IPS-20b (cell line): ENCODE measurements around the gene CDC25B.

Experiments
- H3K27ac ChIP-seq: one replicate; pipeline ENCODE4 v1.5.1; 2013; ENCODE audit warnings: low read length
- H3K27me3 ChIP-seq: 2 replicates; pipeline ENCODE4 v1.6.1; 2013; ENCODE audit warnings: mild to moderate bottlenecking, low read length, inconsistent platforms; ENCODE audit not compliant: insufficient read depth
- H3K36me3 ChIP-seq: 2 replicates; pipeline ENCODE4 v1.6.1; 2013; ENCODE audit warnings: low read depth, mild to moderate bottlenecking, inconsistent platforms, low read length, moderate library complexity; ENCODE audit not compliant: insufficient read depth
- H3K4me1 ChIP-seq: 2 replicates; pipeline ENCODE4 v1.6.1; 2013; ENCODE audit warnings: mild to moderate bottlenecking, control low read depth, inconsistent platforms, low read length, moderate library complexity; ENCODE audit not compliant: insufficient read depth
- H3K4me3 ChIP-seq: 2 replicates; pipeline ENCODE4 v1.5.1; 2013; ENCODE audit warnings: mild to moderate bottlenecking, low read length, inconsistent platforms
- H3K9ac ChIP-seq: 2 replicates; pipeline ENCODE4 v1.6.1; 2013; ENCODE audit warnings: low read depth, mild to moderate bottlenecking, inconsistent platforms, low read length, moderate library complexity
- H3K9me3 ChIP-seq: 2 replicates; pipeline ENCODE4 v1.6.1; 2013; ENCODE audit warnings: mild to moderate bottlenecking, low read depth, low read length, inconsistent platforms; ENCODE audit not compliant: insufficient read depth

Gene CDC25B

DNA sequence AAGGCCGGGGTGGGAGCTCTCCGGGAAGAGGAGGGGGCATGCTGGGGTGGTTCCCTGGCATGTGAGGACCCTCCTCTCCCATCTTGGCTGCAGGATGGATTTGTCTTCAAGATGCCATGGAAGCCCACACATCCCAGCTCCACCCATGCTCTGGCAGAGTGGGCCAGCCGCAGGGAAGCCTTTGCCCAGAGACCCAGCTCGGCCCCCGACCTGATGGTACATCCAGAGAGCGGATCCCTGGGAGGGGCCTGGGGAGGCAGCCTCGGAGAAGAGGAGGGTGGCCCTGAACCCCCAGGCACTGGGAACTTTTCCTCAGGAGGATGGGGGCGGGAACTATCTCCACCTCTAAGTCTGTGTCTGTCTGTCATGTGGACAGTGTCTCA is 4.8 kb downstream of the CDC25B start:
- Histone ChIP-seq H3K4me1 (peaks cover 25% of the 10 kb centered on the region; the same call in 1 of the 2 replicates), H3K27me3 (peaks cover 7% of the 10 kb centered on the region; the same call in 1 of the 2 replicates), H3K27ac (no peak overlapping the region), H3K9me3 (no peaks in the 10 kb centered on the region), H3K4me3 (no peak overlapping the region; the same call in 1 of the 2 replicates), H3K9ac (no peak overlapping the region), H3K36me3 (peaks cover 57% of the 10 kb centered on the region)

DNA sequence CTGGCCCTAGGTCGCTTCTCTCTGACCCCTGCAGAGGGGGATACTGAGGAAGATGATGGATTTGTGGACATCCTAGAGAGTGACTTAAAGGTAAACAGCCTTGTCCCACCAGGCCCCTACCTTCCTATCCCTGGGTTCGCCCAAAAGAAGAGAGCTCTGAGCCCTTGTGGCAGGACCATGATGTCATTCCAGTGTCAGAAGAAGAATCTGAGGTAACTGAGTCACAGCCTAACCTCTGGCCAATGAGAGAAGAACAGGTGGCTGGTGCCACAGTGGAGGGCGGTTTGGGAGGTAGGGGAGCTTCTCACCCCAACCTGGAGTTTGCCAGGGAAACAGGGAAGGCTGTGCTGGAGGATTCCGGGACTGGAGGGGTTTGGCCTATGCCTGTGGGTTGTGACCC is 5.2 kb downstream of the CDC25B start:
- no peak overlapping the region for H3K4me3 ChIP-seq
- H3K4me1 ChIP-seq = peaks cover 25% of the 10 kb centered on the region; the same call in 1 of the 2 replicates
- peaks cover 62% of the 10 kb centered on the region for H3K36me3 ChIP-seq
- H3K9me3 ChIP-seq = no peaks in the 10 kb centered on the region
- H3K27me3 ChIP-seq = peaks cover 7% of the 10 kb centered on the region; the same call in 1 of the 2 replicates
- no peak overlapping the region for H3K9ac ChIP-seq
- H3K27ac ChIP-seq = no peak overlapping the region

DNA sequence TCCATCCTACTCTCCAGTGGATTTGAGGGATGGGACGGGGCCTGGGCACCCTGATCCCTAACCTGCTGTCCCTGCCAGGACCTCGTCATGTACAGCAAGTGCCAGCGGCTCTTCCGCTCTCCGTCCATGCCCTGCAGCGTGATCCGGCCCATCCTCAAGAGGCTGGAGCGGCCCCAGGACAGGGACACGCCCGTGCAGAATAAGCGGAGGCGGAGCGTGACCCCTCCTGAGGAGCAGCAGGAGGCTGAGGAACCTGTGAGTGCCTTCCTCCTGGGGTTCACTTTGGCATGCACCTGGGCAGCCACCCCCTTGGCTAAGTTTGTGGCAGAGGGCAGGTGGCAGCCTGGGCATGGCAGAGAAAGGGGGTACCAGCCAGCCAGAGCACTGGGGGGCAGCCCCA is 5.7 kb downstream of the CDC25B start:
- peaks cover 62% of the 10 kb centered on the region for H3K36me3 ChIP-seq
- H3K4me3 ChIP-seq = no peak overlapping the region
- H3K9me3 ChIP-seq = no peaks in the 10 kb centered on the region
- no peak overlapping the region for H3K9ac ChIP-seq
- peaks cover 25% of the 10 kb centered on the region; the same call in 1 of the 2 replicates for H3K4me1 ChIP-seq
- peaks cover 6% of the 10 kb centered on the region; the same call in 1 of the 2 replicates for H3K27me3 ChIP-seq
- H3K27ac ChIP-seq = no peak overlapping the region

DNA sequence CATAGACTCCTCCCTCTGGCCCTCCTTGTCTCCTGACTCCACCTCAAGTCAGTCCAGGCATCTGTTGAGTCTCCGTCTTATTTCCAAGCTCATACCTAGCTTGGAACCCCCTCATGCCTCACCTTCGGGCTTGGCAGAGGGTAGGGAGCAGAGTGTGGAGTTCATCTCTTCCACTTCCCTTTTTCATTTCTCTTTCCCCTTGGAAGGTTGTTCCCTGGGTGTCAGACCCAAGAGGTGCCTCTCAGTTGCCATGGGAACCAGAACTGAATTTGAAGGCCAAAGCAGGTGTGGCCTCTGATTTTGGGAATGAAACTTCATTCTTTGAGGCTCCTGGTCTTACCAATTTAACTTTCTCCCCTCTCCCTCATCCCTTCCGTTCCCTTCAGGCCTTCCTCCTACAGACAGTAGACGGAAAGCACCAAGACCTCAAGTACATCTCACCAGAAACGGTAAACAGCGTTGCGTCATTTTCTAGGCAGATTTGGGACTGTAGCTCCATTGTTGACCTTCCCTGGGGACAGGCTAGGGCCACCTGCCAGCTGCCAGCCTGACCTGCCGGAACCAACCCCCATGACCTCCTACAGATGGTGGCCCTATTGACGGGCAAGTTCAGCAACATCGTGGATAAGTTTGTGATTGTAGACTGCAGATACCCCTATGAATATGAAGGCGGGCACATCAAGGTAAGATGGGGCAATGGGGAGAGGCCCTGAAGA is 6.6 kb downstream of the CDC25B start:
- Histone ChIP-seq H3K4me1 (peaks cover 21% of the 10 kb centered on the region; the same call in 1 of the 2 replicates), H3K36me3 (peaks cover 62% of the 10 kb centered on the region), H3K27ac (no peak overlapping the region)

GRCh38 chr20:3803289-3803688 is 7.2 kb downstream of the CDC25B start:
- Histone ChIP-seq H3K36me3 (peaks cover 62% of the 10 kb centered on the region), H3K27ac (no peak overlapping the region), H3K27me3 (no peaks in the 10 kb centered on the region), H3K9ac (no peak overlapping the region), H3K9me3 (no peaks in the 10 kb centered on the region), H3K4me3 (no peak overlapping the region), H3K4me1 (peaks cover 18% of the 10 kb centered on the region; the same call in 1 of the 2 replicates)

More for the DNA sequence above, 6.6 kb downstream of the CDC25B start:
- H3K27me3 ChIP-seq = no peaks in the 10 kb centered on the region
- no peak overlapping the region for H3K4me3 ChIP-seq
- no peak overlapping the region for H3K9ac ChIP-seq
- H3K9me3 ChIP-seq = no peaks in the 10 kb centered on the region

DNA sequence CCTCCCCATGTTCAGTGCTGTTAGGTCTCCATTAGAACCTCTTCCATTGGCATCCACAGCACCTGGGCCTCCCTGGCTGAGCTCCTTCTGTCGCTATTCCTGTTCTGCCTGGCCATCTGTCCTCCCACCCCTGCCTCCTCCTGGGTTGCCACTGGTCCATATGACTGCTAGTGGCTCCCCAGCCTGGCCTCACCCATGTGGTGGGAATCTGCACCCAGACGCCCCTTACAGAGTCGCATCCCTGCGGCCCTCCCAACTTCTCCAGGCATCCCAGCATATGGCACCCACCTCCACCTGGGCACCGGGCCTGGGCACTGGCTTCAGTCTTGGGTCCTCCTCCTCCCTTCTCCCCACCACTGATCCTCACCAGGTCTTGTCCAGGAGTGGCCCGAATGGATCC is 7.7 kb downstream of the CDC25B start:
- Histone ChIP-seq H3K27ac (no peak overlapping the region), H3K36me3 (peaks cover 56% of the 10 kb centered on the region), H3K4me3 (no peak overlapping the region), H3K9ac (no peak overlapping the region), H3K4me1 (peaks cover 16% of the 10 kb centered on the region; the same call in 1 of the 2 replicates), H3K27me3 (no peaks in the 10 kb centered on the region), H3K9me3 (no peaks in the 10 kb centered on the region)

DNA sequence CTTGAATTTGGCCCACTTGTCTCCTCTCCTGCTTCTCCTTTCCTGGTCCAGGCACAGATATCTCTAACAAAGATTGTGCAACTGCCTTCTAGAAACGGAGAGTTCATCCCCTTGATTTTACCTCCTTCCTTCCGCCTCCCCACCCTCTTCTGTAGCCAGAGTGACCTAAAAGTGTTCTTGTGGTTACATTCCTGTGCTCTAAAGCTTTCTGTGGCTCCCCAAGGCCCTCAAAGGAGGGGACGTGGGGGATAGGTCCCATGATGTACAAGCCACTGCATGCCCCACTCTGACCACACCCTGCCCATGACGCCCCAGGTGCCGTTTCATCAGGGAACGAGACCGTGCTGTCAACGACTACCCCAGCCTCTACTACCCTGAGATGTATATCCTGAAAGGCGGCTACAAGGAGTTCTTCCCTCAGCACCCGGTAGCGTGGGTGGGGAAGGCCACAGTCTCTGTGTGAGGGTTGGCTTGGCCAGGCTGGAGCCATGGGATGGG is 8.2 kb downstream of the CDC25B start:
- H3K27me3 ChIP-seq = no peaks in the 10 kb centered on the region
- H3K9me3 ChIP-seq = no peaks in the 10 kb centered on the region
- no peak overlapping the region for H3K4me3 ChIP-seq
- H3K27ac ChIP-seq = no peak overlapping the region
- peaks cover 12% of the 10 kb centered on the region; the same call in 1 of the 2 replicates for H3K4me1 ChIP-seq
- H3K36me3 ChIP-seq = peaks cover 56% of the 10 kb centered on the region
- no peak overlapping the region for H3K9ac ChIP-seq

GRCh38 chr20:3804781-3805180 is 8.7 kb downstream of the CDC25B start:
- Histone ChIP-seq H3K9ac (no peak overlapping the region), H3K4me1 (peaks cover 11% of the 10 kb centered on the region; the same call in 1 of the 2 replicates), H3K4me3 (no peak overlapping the region), H3K27me3 (no peaks in the 10 kb centered on the region), H3K27ac (no peak overlapping the region), H3K9me3 (no peaks in the 10 kb centered on the region), H3K36me3 (peaks cover 56% of the 10 kb centered on the region)

DNA sequence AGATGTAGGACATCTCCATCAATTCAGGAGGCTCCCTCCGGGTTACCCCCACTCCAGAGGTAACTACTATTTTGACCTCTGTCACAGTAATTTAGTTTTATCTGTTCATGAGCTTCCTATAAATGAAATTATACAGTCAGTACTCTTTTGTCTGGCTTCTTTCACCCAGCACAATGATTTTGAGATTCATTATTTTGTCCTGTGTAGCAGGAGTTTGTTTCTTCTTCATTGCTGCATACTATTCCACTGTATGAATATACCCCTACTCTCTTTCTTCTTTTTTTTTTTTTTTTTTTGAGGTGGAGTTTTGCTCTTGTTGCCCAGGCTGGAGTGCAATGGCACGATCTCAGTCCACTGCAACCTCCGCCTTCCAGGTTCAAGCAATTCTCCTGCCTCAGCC is 12.4 kb downstream of the CDC25B start:
- Histone ChIP-seq H3K36me3 (peaks cover 27% of the 10 kb centered on the region), H3K9ac (no peak overlapping the region), H3K4me3 (no peak overlapping the region), H3K4me1 (peaks cover 4% of the 10 kb centered on the region; the same call in 1 of the 2 replicates), H3K9me3 (no peaks in the 10 kb centered on the region), H3K27me3 (no peaks in the 10 kb centered on the region), H3K27ac (no peak overlapping the region)

GRCh38 chr20:3811467-3812258 is 15.6 kb downstream of the CDC25B start:
- H3K36me3 ChIP-seq = no peaks in the 10 kb centered on the region
- peaks cover 8% of the 10 kb centered on the region; the same call in 1 of the 2 replicates for H3K4me1 ChIP-seq
- H3K27ac ChIP-seq = no peak overlapping the region
- H3K9ac ChIP-seq = no peak overlapping the region
- no peaks in the 10 kb centered on the region for H3K9me3 ChIP-seq
- no peak overlapping the region for H3K4me3 ChIP-seq
- H3K27me3 ChIP-seq = no peaks in the 10 kb centered on the region

GRCh38 chr20:3812259-3812681 is 16.2 kb downstream of the CDC25B start:
- H3K27ac ChIP-seq = no peak overlapping the region
- H3K9ac ChIP-seq = no peak overlapping the region
- H3K9me3 ChIP-seq = no peaks in the 10 kb centered on the region
- H3K4me3 ChIP-seq = no peak overlapping the region
- H3K27me3 ChIP-seq = no peaks in the 10 kb centered on the region
- peaks cover 8% of the 10 kb centered on the region; the same call in 1 of the 2 replicates for H3K4me1 ChIP-seq
- no peaks in the 10 kb centered on the region for H3K36me3 ChIP-seq
